Activated CD4-positive, alpha-beta T cell treated with anti-CD3 and anti-CD28 coated beads, Interleukin-2, amount 50 U/mL, for 48 hours (primary cell): ENCODE data around the gene P2RX2.

Source experiments
- DNase-seq, 2 experiments: peaks; one replicate each; pipeline ENCODE4 v3.0.0-alpha.2; 2020

The P2RX2 gene

DNA sequence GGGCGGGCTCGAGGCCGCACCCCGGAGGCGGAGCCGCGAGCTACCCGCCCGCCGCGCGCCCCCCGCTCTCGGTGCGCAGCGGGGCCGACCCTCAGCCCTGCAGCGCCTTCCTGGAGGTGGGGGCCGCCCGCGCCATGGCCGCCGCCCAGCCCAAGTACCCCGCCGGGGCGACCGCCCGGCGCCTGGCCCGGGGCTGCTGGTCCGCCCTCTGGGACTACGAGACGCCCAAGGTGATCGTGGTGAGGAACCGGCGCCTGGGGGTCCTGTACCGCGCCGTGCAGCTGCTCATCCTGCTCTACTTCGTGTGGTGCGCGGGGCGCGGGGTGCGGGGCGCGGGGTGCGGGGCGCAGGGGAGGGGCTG, at the start of gene P2RX2:
Gene P2RX2, plus strand, starts transcription at position 94 of the 361 bp plus-strand sequence. Its CDS starts 41 bp downstream, at position 135.
- DNase-seq: no peak

DNA sequence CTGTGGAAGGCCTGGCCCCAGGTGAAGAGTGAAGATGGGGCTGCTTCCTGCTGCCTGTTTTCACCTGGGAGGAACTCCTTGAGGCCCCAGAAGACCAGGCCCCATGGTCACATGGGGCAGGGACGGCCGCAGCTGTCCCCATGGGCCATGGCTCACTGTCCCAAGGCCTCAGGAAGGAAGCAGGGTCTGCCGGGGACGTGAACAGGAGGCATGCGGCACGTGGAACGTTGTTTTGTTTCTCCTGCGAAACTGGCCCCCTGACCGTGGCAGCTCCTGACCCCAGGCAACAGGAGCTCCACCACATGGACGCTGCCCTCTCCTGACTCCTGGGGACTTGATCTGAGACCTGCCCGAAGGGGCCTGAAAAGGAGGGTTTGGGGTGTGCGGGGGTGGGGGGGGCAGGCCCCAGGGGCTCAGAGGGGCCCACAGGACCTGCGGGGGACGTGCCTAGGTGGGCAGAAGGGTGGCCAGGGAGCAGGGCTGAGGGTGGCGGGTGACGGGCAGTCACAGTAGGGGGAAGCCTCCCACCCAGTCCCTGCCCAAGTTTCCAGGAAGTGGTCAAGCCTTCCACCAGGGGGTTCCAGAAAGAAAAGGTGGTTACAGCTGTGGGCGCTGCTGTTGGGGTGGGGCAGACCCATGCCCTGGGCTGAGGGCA, 49.6 kb upstream of the P2RX2 start:
- DNase-seq: no peak

DNA sequence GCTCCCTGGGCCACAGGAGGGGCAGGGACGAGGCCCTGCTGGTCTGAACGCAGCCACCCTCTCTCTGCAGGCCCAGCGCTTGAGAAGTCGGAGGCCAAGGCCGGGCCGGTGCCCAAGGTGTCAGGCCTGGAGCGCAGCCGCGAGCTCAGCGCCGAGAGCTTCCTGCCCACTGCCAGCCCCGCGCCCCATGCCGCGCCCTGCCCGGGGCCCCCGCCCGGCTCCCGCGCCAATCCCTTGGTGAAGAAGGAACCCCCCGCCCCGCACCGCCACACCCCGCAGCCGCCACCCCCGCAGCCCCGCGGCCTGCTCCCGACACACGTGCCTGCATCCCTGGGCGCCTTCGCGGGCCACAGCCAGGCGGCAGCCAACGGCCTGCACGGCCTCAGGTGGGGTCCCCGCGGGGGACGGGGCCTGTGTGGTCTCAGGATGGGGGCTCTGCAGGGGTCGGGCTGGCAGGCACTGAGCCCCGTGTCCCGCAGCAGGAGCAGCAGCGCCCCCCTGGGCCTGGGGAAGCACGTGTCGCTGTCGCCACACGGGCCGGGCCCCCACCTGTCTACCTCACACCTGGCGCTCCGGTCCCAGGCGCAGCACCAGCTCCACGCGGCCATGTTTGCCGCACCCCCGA, 48.6 kb upstream of the P2RX2 start:
- no peak for DNase-seq

DNA sequence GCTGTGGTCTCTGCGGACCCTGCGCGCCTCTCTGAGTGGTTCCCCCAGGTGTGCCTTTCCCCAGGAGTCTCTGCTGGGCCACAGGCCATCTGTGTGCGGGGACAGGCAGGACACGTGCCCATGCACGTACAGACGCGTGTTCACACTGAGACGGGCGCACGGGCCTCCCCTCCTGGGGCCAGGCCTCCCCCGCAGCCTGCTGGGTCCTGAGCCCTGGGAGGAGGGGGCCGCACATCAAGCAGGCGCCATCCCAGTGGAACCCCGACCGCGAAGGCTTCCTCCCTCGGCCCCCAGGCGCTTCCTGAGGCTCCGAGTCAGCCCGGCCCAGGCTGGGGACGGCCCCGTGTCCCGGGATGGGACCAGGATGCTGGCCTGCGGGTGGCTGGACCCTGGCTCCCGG, 47.9 kb upstream of the P2RX2 start:
- DNase-seq: no peak

DNA sequence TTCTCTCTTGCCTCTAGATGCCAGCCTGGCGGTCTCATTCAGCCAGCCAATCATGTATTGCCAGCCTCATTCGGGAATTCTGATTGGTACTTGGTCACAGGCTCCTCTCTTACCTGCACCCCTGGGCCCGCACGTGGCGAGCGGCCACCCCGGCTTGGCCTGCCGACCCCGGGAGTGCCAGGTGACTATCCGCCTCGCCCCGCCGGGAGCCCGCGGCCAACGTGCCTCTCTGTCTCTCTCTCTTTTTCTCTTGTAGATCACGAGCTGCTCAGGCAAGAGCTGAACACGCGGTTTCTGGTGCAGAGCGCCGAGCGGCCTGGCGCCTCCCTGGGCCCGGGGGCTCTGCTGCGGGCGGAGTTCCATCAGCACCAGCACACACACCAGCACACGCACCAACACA, 47.5 kb upstream of the P2RX2 start:
- DNase-seq: no peak

DNA sequence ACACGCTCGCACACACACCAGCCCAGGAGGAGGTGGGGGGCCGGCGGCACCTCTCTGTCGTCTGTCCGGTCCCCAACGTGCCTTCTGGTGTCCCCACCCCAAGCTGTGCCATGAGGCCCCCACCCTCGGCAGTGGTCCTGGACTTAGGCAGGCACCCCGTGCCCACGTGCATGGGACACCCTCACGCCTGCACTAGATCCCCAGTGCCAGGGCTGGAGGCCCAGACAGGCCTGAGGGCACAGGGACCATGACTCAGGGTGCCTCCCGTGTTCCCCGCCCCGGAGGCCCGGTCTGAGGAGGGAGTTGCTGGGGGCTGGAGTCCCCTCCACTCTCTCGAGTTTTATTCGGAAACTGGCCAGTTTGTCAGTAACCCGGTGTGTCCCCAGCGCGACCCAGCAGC, 47.0 kb upstream of the P2RX2 start:
- no peak for DNase-seq

DNA sequence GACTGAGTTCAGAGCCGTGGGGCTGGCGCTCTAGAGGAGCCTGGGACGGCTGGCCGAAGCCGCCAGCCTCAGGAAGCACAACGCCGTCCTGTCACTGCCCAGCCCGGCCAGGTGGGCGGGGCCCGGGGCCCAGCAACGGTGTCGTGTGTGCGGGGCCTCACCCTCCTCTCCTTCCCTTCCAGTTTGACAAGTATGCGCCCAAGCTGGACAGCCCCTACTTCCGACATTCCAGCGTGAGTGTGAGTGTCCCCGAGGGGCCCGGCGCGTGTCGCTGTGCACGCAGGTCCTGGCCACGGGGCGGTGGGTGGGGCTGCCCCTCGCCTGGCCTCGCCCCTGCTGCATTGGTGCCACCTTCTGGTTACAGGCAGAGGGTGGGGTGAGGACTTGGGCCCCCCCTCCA, 46.5 kb upstream of the P2RX2 start:
- no peak for DNase-seq

DNA sequence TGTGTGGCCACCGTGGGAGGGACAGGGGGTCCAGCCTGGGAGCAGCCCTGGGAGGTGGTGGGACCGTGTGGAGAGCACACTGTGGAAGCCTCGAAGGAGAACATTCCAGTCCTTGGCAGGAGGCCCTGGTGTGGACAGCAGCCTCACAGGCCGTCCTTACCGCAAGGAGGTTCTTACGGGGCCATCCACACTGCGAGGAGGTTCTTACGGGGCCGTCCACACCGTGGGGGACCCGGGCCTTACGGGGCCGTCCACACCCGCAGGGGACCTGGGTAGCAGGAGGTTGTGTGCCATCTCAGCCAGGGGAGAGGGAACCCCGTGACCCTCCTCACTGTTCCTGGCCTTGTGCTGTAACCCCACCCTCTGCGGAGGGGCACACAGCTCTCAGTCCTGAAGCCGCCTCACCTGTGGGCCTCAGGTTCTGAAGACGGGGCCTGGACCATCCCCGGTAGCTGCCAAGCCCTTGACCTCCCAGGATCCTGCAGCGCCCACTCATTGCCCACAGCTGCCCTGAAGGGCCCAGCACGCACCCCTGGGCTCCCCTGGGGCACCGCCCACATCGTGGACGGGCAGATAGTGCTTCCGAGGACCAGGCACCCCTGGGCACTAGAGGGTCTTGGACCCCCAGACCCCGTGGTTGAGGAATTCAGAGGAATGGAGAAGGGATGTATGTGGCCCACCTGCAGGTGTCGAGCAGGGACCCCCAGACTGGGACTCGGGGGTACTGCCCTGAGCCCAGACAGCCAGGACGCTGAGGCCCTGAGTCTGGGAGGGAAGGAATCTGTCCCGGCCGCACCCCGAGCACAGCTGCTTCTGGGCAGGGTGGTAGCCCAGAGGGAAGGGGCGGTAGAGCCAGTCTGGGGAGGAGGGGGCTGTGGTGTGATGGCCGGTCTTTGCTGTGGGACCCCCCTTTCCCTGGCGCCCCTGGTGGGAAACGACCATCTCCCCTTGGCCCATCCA, 45.5 kb upstream of the P2RX2 start:
- no peak for DNase-seq

DNA sequence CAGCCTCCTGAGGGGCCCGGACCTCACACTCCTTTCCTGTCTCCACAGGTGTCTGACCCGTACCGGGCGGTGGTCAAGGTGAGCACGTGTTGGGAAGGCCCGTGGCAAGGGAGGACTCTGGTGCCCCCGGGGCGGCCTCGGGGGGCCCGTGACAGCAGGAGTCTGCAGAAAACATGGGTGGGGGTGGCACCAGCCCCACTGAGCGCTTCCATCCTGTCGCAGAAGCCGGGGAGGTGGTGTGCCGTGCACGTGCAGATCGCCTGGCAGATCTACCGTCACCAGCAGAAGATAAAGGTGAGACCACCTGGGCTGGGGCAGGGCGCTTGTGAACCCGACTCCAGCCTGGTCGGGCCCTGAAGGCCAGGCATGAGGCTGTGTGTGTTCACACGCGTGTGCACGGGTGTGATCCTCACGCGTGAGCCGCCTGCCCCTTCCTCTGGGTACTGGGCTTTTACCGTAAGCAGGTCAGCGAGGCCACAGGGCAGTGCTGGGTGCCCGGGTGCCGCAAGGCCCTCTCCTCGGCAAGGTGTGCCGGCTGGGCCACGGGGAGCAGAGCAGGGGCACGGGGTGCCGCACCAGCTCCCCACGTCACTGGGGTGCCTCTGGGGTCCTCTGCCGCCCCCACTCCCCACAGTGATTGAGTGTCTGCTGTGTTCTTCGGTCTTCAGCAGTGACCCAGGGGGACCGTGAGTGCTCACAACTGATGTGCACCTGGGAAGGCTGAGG, 44.1 kb upstream of the P2RX2 start:
- no peak for DNase-seq

DNA sequence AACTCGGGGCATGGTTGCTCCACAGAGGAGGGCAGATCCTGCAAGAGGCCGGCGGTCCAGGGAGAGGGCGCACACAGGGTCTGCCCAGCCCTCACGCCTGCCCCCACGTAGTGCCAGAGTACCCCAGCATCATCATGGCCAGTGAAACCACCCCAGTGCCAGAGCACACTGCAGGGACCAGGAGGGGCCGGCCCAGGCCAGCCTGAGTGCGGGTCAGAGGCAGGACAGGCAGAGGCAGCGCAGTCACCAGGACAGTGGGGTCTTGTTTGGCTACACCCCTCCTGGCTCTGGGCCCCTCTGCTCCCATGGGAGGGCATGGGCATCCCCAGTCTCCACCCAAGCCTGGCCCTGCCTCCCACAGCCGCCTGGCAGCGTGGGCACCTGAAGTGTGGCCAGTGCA, 42.9 kb upstream of the P2RX2 start:
- no peak for DNase-seq

DNA sequence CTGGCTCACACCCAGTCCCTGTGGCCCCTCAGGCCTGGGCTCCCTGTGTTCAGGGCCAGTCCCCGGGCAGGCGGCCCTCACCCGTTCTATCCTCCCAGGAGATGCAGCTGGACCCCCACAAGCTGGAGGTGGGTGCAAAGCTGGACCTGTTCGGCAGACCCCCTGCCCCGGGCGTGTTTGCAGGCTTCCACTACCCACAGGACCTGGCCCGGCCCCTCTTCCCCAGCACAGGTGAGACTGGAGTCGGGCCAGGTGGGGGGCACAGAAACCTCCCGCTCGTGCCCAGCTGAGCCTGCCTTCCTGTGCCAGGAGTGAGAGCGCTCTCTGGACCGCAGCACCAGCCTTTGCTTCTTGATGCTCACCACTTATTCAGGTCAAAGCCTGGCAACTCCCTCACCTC, 41.9 kb upstream of the P2RX2 start:
- DNase-seq: no peak

DNA sequence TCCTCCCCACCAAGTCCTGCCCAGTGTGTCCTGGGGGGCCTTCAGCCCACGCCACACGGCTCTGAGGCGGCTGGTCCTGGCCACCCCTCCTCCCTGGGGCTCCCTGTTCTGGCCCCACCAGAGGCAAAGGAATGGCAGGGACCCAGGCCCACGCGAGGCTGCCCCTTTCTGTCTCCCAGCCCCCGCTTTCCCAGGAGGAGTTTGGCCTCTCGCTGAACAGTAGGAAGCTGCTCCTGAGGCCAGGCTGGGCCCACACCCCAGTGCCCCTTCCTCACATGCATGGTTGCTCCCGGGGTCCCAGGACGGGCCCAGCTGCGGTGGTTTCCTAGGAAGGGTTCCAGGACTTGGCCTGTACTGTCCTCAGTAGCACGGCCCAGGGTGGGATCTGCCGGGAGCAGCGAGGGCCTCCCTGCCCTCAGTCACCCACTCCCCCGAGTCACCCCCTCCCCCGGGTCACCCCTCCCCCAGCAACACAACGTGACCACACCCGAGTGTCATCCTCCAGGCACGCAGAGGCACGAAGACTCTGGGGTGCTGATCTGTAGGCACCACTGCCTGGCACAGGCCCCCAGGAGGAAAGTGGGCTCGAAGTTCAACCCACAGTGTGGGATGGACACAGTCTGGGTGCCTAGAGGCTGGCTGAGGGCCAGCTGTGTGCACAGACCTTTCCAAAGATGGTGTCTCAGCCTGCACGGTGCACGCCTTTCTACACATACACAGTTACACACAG, 41.2 kb upstream of the P2RX2 start:
- no peak for DNase-seq

DNA sequence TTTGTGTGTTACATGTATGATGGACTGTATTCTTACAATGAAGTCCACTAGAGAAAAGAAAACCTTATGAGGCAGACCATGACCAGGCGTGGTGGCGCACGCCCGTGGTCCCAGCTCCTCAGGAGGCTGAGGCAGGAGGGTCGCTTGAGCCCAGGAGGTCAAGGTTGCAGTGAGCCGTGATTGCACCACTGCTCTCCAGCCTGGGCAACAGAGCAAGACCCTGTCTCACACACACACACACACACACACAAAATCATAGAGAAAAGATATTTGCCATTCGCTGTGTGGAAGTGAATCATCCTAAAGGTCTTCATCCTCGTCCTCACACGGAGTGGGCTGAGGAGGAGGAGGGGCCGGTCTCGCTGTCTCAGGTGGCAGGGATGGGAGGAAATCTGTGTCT, 40.5 kb upstream of the P2RX2 start:
- no peak for DNase-seq

DNA sequence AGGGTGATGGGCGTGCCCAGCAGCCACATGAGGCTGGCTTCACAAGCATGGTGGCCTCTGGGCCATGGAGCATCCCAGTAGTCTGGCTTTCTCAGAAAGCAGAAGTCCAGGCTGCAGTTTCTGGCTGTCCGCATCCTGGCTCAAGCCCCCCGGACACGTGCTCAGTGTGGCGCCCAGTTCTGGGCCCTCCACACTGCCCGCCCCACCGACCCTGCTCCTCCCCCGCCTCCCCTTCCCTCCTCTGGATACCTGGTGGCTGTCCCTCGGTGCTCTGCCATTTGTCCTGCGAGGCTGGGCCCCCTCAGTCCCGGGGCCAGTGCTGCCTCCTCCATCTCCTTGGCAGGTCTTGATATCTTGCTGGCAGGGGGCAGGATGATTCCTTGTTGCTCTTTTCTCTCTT, 39.8 kb upstream of the P2RX2 start:
- DNase-seq: no peak

DNA sequence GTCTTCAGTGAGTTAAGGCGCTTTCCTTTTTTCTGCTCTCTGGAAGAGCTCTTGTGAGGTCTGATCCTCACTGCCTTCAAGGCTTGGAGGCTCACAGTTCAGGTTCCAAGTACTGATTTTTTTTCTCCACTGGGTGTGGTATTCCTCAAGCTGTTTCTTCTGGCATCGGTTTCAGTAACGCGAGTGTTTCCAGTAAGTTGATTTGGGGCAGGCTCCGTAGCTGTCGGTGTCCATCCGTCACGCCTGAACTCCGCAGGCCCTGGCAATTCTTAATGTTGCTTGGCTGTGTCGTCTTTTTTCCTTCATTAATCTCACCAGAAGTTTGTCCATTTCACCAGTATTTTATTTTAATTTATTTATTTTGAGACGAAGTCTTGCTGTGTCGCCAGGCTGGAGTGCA, 38.8 kb upstream of the P2RX2 start:
- DNase-seq: no peak

DNA sequence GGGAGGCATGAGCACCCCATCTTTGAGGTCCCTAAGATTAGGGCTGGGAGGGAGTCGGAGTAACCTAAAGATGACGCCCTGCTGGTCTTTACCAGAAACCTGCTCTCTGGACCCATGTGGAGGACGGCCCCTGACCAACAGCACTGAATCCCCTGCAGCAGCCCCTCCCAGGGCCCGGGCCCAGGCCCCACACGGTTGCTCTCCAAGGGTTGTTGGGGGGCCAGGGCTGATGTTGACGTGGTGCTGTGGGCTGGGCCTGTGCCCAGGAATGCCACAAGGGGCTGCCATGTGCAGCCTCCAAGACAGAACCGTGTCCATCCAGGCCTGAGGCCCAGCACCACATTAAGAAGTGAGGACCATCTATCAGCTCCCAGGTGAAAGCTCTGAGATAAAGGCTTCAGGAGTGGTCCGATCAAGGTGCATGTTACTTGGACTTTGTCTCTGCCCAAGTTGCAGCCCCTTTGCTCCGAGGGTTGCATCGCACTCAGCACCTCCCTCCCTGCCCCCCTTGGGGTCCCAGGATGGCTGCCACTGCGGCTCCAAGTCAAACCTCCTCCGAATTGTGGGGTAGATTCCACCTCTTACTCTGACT, 37.8 kb upstream of the P2RX2 start:
- DNase-seq: no peak

DNA sequence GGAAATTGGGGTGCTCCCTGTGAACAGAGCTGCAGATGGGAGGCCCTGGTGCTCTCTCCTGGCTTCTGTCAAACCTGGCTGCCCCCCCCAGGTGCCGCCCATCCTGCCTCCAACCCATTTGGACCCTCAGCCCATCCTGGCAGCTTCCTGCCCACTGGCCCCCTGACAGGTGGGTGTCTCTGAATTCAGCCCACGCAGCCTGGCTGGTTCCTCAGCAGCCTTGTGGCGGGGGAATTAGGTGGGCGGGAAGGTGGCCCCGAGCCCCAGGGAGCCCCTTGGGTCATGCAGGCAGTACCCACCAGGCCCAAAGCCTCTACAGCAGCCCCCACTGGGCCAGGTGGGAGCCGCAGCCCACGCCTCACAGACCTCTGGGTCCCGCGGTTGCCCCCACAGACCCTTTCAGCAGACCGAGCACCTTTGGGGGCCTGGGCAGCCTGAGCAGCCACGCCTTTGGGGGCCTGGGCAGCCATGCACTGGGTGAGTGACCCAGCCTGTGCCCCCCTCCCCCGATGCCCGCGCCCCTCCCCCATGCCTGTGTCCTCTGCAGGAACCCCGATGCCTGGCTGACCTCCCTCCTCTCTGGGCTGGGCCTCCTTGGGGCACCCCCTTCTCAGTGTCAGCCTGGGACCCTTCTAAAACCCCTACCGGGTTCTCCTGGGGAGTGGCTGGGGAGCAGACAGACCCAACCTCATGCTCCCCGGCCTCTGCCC, 37.1 kb upstream of the P2RX2 start:
- DNase-seq: no peak

DNA sequence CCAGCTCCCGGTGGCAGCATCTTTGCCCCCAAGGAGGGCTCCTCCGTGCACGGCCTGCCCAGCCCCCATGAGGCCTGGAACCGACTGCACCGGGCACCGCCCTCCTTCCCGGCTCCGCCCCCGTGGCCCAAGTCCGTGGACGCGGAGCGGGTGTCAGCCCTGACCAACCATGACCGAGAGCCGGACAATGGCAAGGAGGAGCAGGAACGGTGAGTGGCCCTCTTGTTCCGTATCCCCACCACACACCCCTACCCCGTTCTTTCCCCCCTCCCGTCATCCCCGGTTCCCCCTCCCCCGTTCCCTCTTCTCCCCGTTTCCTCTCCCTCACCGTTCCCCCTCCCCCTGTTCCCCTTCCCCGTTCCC, 36.5 kb upstream of the P2RX2 start:
- DNase-seq: no peak

DNA sequence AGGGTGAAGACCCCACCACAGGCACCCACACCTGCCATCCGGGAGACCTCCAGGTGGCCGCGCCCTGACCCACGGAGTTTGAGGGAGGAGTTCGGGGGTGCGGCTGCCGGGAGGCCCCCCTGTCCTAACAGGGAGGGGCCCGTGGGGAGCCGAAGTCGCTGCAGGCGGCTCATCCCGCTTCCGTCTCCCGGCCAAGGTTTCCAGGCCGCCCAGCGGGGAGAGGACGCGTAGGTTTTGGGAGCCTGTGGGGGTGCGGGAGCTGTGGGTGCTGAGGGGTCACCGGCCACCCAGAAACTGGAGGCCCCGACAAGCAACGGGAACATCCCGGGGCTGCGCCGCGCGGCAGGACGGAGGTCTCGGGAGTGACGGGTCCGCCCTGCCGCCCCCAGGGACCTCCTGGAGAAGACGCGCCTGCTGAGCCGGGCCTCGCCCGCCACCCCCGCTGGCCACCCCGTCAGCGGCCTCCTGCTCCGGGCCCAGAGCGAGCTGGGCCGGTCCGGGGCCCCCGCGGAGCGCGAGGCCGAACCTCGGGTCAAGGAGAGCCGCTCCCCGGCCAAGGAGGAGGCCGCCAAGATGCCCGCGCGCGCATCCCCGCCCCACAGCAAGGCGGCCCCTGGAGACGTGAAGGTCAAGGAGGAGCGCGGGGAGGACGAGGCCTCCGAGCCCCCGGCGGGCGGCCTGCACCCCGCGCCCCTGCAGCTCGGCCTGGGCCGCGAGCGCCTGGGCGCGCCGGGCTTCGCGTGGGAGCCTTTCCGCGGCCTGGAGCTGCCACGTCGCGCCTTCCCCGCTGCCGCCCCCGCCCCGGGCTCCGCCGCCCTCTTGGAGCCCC, 35.8 kb upstream of the P2RX2 start:
- no peak for DNase-seq

DNA sequence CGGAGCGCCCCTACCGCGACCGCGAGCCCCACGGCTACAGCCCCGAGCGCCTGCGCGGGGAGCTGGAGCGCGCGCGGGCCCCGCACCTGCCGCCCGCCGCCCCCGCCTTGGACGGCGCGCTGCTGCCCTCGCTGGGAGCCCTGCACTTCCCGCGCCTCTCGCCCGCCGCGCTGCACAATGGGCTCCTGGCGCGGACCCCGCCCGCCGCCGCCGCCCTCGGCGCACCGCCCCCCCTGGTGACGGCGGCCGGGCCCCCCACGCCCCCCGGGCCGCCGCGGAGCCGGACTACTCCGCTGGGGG, 35.2 kb upstream of the P2RX2 start:
- DNase-seq: no peak

DNA sequence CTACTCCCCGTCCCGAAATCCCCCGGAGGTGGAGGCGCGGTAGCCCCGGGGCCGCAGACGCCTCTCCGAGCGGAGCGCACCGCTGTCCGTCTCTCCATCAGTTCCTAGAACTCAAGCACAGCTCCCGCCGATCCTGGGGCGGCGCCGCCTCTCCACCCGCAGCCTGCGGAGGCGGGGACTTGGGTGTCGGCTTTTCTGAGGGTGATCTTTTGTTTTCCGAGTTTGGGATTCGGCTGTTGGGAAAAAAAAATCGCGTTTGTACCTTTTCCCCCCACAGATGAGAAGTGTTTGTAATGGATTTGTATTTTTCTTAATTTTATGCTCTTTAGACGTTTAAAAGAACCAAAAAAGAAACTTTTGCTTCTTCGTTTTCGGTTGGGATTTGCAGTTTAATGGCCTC, 34.8 kb upstream of the P2RX2 start:
- DNase-seq: no peak
